Right renal cortex interstitium (tissue), 3 donors: ENCODE data around the gene ZBTB16. TPM values are rescaled to one million over a fixed set of nuclear protein-coding genes. Genes with fewer than 3 reads are reported as not detected.

Source experiments
- DNase-seq, 3 donors: peaks; one replicate each; pipeline ENCODE4 v3.0.0-alpha.2; 2013; ENCODE audit warnings: low read depth in 3 of 3, low spot score in 2 of 3
- polyA plus RNA-seq, 3 donors: library from polyadenylated mRNA; unstranded; fragments of 120-200 nt; gene quantifications; one replicate each; pipeline ENCODE4 v1.2.1, GENCODE V29; 2013; ENCODE audit not compliant: insufficient read length in 3 of 3

ZBTB16 gene
- polyA plus RNA-seq, 3 donors = 1.1 to 1.8 (median 1.4) TPM

DNA sequence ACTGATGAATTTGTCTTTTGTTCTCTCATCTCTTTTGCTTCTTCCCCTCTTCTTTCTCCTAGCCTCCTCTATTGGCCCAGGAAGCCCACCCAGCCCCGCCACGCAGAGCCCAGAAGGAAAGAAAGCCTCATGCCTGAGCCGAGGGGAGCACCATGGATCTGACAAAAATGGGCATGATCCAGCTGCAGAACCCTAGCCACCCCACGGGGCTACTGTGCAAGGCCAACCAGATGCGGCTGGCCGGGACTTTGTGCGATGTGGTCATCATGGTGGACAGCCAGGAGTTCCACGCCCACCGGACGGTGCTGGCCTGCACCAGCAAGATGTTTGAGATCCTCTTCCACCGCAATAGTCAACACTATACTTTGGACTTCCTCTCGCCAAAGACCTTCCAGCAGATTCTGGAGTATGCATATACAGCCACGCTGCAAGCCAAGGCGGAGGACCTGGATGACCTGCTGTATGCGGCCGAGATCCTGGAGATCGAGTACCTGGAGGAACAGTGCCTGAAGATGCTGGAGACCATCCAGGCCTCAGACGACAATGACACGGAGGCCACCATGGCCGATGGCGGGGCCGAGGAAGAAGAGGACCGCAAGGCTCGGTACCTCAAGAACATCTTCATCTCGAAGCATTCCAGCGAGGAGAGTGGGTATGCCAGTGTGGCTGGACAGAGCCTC, 3.8 kb downstream of the ZBTB16 start:
- no peak for DNase-seq

GRCh38 chr11:114063829-114064201, 4.3 kb downstream of the ZBTB16 start:
- DNase-seq = no peak

DNA sequence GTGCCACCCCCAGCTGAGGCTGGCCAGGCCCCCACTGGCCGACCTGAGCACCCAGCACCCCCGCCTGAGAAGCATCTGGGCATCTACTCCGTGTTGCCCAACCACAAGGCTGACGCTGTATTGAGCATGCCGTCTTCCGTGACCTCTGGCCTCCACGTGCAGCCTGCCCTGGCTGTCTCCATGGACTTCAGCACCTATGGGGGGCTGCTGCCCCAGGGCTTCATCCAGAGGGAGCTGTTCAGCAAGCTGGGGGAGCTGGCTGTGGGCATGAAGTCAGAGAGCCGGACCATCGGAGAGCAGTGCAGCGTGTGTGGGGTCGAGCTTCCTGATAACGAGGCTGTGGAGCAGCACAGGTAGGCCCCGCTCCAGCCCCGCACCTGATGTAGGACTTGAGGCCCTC, 4.7 kb downstream of the ZBTB16 start:
- no peak for DNase-seq

- no peak for DNase-seq
Observed at GRCh38 chr11:114065094-114065493, 5.6 kb downstream of the ZBTB16 start.

DNA sequence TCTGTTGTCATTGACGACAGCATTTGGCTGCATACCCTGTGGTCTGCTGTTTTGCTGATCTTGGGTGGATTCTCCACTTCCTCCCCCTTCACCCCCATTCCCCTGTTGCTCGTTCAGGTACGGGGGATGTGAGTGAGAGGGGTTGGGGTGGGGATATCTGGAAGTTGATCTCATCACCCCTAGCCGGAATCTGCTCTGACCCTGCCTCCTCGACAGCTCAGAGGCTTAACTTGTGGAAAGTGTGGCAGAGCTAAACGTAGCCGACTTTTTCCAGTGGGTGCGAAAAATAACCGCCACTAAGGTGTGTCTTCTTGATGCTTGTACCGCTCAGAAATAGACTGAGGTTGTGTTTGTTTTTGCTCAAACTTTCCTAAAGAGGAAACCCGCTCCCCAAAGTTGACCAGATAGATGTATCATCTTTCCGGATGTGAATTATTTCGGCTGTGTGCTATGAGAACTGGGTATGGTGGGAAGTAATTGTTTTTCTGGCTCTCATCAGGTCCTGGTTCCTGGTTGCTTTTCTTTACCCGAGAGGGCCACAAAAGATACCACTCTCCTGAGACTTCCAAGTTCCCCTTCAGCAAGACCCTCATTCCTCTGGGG, 6.6 kb downstream of the ZBTB16 start:
- no peak for DNase-seq

DNA sequence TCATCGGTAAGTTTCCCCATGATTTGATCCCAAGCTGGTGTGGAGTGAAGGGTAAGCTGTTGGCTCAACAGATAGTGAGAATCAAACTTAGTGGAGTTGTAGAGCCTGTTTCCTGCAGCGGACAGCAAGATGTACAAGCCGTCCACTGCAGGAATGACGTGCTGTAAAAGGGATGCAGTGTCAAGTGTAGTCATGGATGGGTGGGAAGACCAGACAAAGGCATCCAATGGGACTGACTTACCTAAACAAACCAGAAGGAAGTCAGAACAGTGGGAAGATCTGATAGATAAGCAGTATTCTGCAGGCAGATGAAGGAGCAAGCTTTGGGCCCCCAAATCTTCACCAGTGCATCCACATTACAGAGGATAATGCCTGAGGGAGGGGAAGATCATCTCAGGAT, 8.8 kb downstream of the ZBTB16 start:
- no peak for DNase-seq

DNA sequence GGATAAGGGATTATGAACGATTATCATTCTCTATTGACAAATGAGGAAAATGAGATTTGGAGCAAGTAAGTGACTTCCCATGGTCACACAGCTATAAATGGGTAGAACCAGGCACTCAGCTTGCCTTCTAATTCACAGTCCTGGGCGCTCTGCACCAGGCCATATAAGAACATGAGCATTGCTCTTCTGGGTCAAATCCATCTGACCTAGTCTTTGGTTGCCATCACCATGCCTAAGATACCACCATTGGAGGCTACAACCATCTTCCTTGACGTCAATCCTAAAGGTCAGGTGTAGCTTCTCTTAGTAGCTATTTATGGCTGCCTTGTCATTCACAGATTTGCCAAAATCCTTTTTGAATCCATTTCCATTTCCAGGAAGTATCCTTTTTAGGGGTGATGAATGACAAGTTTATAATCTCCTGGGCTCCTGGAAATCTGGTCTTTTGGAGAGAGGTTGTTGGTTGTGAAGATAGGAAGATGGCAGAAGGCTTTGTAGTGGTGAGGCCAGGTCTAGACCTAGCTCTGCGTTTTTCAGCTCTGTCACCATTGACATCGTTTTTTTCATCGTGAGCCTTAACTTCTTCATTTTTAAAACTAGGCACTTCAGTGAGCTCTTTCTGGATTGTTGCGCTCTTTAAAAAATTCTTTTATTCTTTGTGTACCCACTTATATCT, 11.1 kb downstream of the ZBTB16 start:
- no peak for DNase-seq

GRCh38 chr11:114073007-114073827, 13.7 kb downstream of the ZBTB16 start:
- no peak for DNase-seq

GRCh38 chr11:114073828-114074381, 14.4 kb downstream of the ZBTB16 start:
- no peak for DNase-seq

GRCh38 chr11:114074546-114075343, 15.2 kb downstream of the ZBTB16 start:
- no peak for DNase-seq

DNA sequence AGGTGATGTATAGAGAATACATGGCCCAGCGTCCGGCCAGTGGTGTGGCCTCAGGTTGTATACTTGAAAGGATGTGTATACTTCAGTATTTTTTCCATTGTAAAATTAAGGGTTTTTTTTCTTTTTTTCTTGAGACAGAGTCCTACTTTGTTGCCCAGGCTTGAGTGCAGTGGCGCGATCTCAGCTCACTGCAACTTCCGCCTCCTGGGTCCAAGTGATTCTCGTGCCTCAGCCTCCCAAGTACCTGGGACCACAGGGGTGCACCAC, 15.8 kb downstream of the ZBTB16 start:
- no peak for DNase-seq

- DNase-seq = no peak
Observed at GRCh38 chr11:114075891-114076441, 16.5 kb downstream of the ZBTB16 start.

DNA sequence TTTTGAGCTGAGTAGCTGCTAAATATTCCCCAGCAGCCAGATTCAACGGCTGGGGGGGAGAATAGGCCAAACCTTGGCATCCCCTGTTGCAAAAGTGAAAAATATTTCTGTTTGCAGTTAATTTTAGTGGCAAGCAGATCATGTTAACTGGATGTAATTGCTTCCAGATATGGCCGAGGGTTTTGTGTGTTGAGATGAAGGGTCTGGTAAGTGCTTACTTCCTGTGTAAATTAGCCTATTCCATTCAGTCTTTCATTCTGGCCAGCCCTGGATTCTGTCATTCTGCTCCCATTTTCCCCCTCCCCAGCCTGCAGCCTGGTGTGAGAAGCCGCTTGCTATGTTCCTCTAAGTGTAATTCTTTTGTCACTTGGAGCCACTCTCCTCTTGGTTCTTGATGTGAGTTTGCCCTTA, 17.4 kb downstream of the ZBTB16 start:
- no peak for DNase-seq

GRCh38 chr11:114077482-114078305, 18.2 kb downstream of the ZBTB16 start:
- no peak for DNase-seq

GRCh38 chr11:114078423-114078822, 18.9 kb downstream of the ZBTB16 start:
- DNase-seq = no peak

GRCh38 chr11:114079511-114080065, 20.1 kb downstream of the ZBTB16 start:
- DNase-seq = no peak

DNA sequence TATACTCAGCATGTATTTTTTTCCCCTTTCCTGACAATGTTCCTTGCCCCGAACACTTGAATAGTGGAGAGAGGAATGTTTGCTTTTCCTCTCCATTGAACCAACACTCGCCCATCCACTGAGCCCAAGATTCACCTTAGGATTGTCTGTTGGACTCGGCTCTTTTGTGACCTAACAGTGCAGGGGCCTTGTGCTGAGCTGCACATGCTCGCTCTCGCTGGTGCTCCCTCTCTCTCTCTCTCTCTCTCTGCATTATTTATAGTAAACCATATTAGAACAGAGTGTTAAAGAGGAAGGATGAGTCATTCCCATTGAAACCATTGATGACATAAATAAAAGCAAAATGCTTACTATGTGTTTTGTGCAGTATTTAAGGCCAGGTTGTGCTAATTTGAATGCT, 20.7 kb downstream of the ZBTB16 start:
- no peak for DNase-seq

GRCh38 chr11:114080769-114081168, 21.3 kb downstream of the ZBTB16 start:
- no peak for DNase-seq
